H9 (cell line): ENCODE results near the gene ZNF385B. TPM values are rescaled to one million over a fixed set of nuclear protein-coding genes. Genes with fewer than 3 reads are reported as not detected.

Source experiments
- DNase-seq: peaks from one replicate; pipeline ENCODE4 v3.0.0-alpha.2; 2017
- H2AFZ ChIP-seq: one replicate; pipeline ENCODE4 v1.6.1; 2013; ENCODE audit warnings: mild to moderate bottlenecking, low read length, control low read depth, moderate library complexity
- H2AK5ac ChIP-seq: 2 replicates; pipeline ENCODE4 v1.6.1; 2013; ENCODE audit warnings: low read length, control low read depth, mixed read lengths; ENCODE audit not compliant: insufficient read length
- H2BK120ac ChIP-seq: one replicate; pipeline ENCODE4 v1.6.1; 2013; ENCODE audit warnings: low read depth, mild to moderate bottlenecking, low read length, control low read depth, inconsistent platforms; ENCODE audit not compliant: poor library complexity, severe bottlenecking
- H2BK12ac ChIP-seq: 2 replicates; pipeline ENCODE4 v1.6.1; 2013; ENCODE audit warnings: low read length, control low read depth, mixed read lengths, low read depth; ENCODE audit not compliant: insufficient read length
- H2BK15ac ChIP-seq: 2 replicates; pipeline ENCODE4 v1.6.1; 2013; ENCODE audit warnings: low read depth, low read length, control low read depth
- H2BK20ac ChIP-seq: one replicate; pipeline ENCODE4 v1.6.1; 2013; ENCODE audit warnings: low read depth, mild to moderate bottlenecking, low read length, control low read depth, inconsistent platforms; ENCODE audit not compliant: poor library complexity, severe bottlenecking
- H2BK5ac ChIP-seq: 2 replicates; pipeline ENCODE4 v1.6.1; 2013; ENCODE audit warnings: low read length, control low read depth, mixed read lengths; ENCODE audit not compliant: insufficient read length
- H3K14ac ChIP-seq: 2 replicates; pipeline ENCODE4 v1.6.1; 2013; ENCODE audit warnings: low read length, control low read depth; ENCODE audit not compliant: insufficient read depth
- H3K18ac ChIP-seq: 2 replicates; pipeline ENCODE4 v1.6.1; 2013; ENCODE audit warnings: low read depth, mild to moderate bottlenecking, mixed read lengths, low read length, control low read depth; ENCODE audit not compliant: insufficient read length
- H3K23ac ChIP-seq: 2 replicates; pipeline ENCODE4 v1.6.1; 2013; ENCODE audit warnings: low read length, control low read depth, mixed read lengths, low read depth; ENCODE audit not compliant: insufficient read length
- H3K23me2 ChIP-seq: 2 replicates; pipeline ENCODE4 v1.6.1; 2013; ENCODE audit warnings: low read depth, mild to moderate bottlenecking, mixed read lengths, low read length, control low read depth; ENCODE audit not compliant: insufficient read length, poor library complexity, severe bottlenecking
- H3K27ac ChIP-seq: 2 replicates; pipeline ENCODE4 v1.5.1; 2013; ENCODE audit warnings: low read length, control low read depth, mixed read lengths, low read depth; ENCODE audit not compliant: insufficient read length
- H3K27me3 ChIP-seq: 2 replicates; pipeline ENCODE4 v1.6.1; 2013; ENCODE audit warnings: low read length, control low read depth, inconsistent platforms; ENCODE audit not compliant: insufficient read depth
- H3K4ac ChIP-seq: 2 replicates; pipeline ENCODE4 v1.6.1; 2013; ENCODE audit warnings: low read depth, mild to moderate bottlenecking, control low read depth, inconsistent platforms, low read length, moderate library complexity
- H3K4me1 ChIP-seq: 2 replicates; pipeline ENCODE4 v1.6.1; 2013; ENCODE audit warnings: low read length, control low read depth, inconsistent platforms; ENCODE audit not compliant: insufficient read depth
- H3K4me2 ChIP-seq: 2 replicates; pipeline ENCODE4 v1.6.1; 2013; ENCODE audit warnings: low read length, control low read depth, mixed read lengths; ENCODE audit not compliant: insufficient read length, insufficient read depth
- H3K56ac ChIP-seq: 2 replicates; pipeline ENCODE4 v1.6.1; 2013; ENCODE audit warnings: low read depth, mild to moderate bottlenecking, mixed read lengths, low read length, control low read depth; ENCODE audit not compliant: insufficient read length
- H3K79me1 ChIP-seq: 2 replicates; pipeline ENCODE4 v1.6.1; 2013; ENCODE audit warnings: low read depth, mild to moderate bottlenecking, moderate library complexity, low read length, control low read depth, inconsistent platforms; ENCODE audit not compliant: insufficient read depth, poor library complexity, severe bottlenecking
- H3K79me2 ChIP-seq: 2 replicates; pipeline ENCODE4 v1.6.1; 2013; ENCODE audit warnings: low read length, control low read depth, inconsistent platforms; ENCODE audit not compliant: insufficient read depth
- H3K9ac ChIP-seq: 2 replicates; pipeline ENCODE4 v1.6.1; 2013; ENCODE audit warnings: low read length, control low read depth, mixed read lengths; ENCODE audit not compliant: insufficient read length; ENCODE audit errors: extremely low read depth
- H3K9me3 ChIP-seq: one replicate; pipeline ENCODE4 v1.6.1; 2013; ENCODE audit warnings: low read depth, low read length, inconsistent platforms; ENCODE audit not compliant: control insufficient read depth
- H3T11ph ChIP-seq: one replicate; pipeline ENCODE4 v1.6.1; 2013; ENCODE audit warnings: mild to moderate bottlenecking, low read length, control low read depth, inconsistent platforms
- H4K20me1 ChIP-seq: one replicate; pipeline ENCODE4 v1.6.1; 2013; ENCODE audit not compliant: control insufficient read depth, insufficient read length, insufficient read depth
- H4K5ac ChIP-seq: 2 replicates; pipeline ENCODE4 v1.6.1; 2013; ENCODE audit warnings: low read depth, mild to moderate bottlenecking, mixed read lengths, low read length, control low read depth; ENCODE audit not compliant: insufficient read length
- H4K8ac ChIP-seq: replicated peaks from 2 replicates; pipeline ENCODE4 v1.6.1; 2013; ENCODE audit warnings: low read length, control low read depth, mixed read lengths, low read depth; ENCODE audit not compliant: insufficient read length
- H4K91ac ChIP-seq: 2 replicates; pipeline ENCODE4 v1.6.1; 2013; ENCODE audit warnings: low read depth, mild to moderate bottlenecking, moderate library complexity, mixed read lengths, low read length, control low read depth; ENCODE audit not compliant: insufficient read length
- H3K27ac Mint-ChIP-seq, 3 experiments: 2 replicates in 2 of 3; 3 replicates in 1 of 3; pipeline ENCODE4 v1.8.0; 2020 to 2021; ENCODE audit warnings: mixed read lengths in 3 of 3, mild to moderate bottlenecking in 1 of 3, moderate library complexity in 1 of 3
- H3K27me3 Mint-ChIP-seq: 2 replicates; pipeline ENCODE4 v1.8.0; 2021; ENCODE audit warnings: low read depth, mild to moderate bottlenecking, moderate library complexity, mixed read lengths
- H3K36me3 Mint-ChIP-seq, 3 experiments: 2 replicates in 2 of 3; 3 replicates in 1 of 3; pipeline ENCODE4 v1.8.0; 2020 to 2021; ENCODE audit warnings: low read depth in 3 of 3, mixed read lengths in 3 of 3; ENCODE audit not compliant: insufficient read depth in 1 of 3
- H3K4me1 Mint-ChIP-seq, 2 experiments: 2 replicates each; pipeline ENCODE4 v1.8.0; 2020; ENCODE audit warnings: mixed read lengths in 2 of 2
- H3K4me3 Mint-ChIP-seq, 2 experiments: 2 replicates in 1 of 2; 3 replicates in 1 of 2; pipeline ENCODE4 v1.8.0; 2020 to 2021; ENCODE audit warnings: mild to moderate bottlenecking in 2 of 2, mixed read lengths in 2 of 2, moderate library complexity in 1 of 2
- H3K9me3 Mint-ChIP-seq, 2 experiments: 2 replicates in 1 of 2; 3 replicates in 1 of 2; pipeline ENCODE4 v1.8.0; 2020; ENCODE audit warnings: mild to moderate bottlenecking in 2 of 2, mixed read lengths in 2 of 2, moderate library complexity in 1 of 2
- CTCF ChIP-seq: fragments of 200-600 bp; sonication (generic); conservative IDR thresholded peaks from 3 replicates; pipeline ENCODE4 v1.8.0; 2021; ENCODE audit warnings: antibody characterized with exemption, mild to moderate bottlenecking
- WGBS: extraction: QIAGEN DNeasy Blood & Tissue Kit; methylation state at CpG from one replicate; pipeline ENCODE4 v1.1.7; 2013; ENCODE audit warnings: missing lambda C conversion rate, low lambda C conversion rate, mixed read lengths; ENCODE audit not compliant: insufficient read length; ENCODE audit errors: extremely low coverage; 5-methylcytosine and 5-hydroxymethylcytosine counted together
- total RNA-seq: library from RNA; stranded (reverse); gene quantifications from 2 replicates; pipeline ENCODE4 v1.2.1, GENCODE V29; 2021

ZNF385B gene
- total RNA-seq, 1 experiment from 2014 or later = 2.1 TPM

- Mint-ChIP-seq H3K27me3 (peaks cover 7% of the 10 kb centered on the region; the same call in 1 of the 2 replicates), H3K4me3 (no peak overlapping the region), H3K9me3 (peaks cover 4 to 5% of the 10 kb centered on the region in 2 experiments), H3K27ac (no peak overlapping the region), H3K36me3 (peaks cover 3 to 12% (median 4%) of the 10 kb centered on the region in 3 experiments; a peak in 3 of 7 replicates), H3K4me1 (peaks cover 12 to 20% of the 10 kb centered on the region in 2 experiments)
- Histone ChIP-seq H4K91ac (no peak overlapping the region), H3K79me1 (no peaks in the 10 kb centered on the region), H2AK5ac (no peak overlapping the region), H3T11ph (no peak overlapping the region), H2AFZ (no peak overlapping the region), H3K27me3 (no peaks in the 10 kb centered on the region), H3K4me1 (no peaks in the 10 kb centered on the region; the same call in 1 of the 2 replicates), H2BK120ac (no peak overlapping the region), H4K5ac (no peak overlapping the region), H3K18ac (no peak overlapping the region), H3K56ac (no peak overlapping the region), H3K4me2 (no peak overlapping the region), H3K27ac (no peak overlapping the region), H4K20me1 (no peaks in the 10 kb centered on the region), H3K23ac (no peak overlapping the region), H4K8ac (no peak overlapping the region), H3K79me2 (no peaks in the 10 kb centered on the region), H2BK5ac (no peak overlapping the region), H3K23me2 (no peaks in the 10 kb centered on the region), H3K9ac (no peak overlapping the region), H2BK12ac (no peak overlapping the region), H3K14ac (no peak overlapping the region), H2BK15ac (no peak overlapping the region), H2BK20ac (no peak overlapping the region), H3K9me3 (no peaks in the 10 kb centered on the region), H3K4ac (no peak overlapping the region)
- no peak for DNase-seq
- no peak for TF ChIP-seq CTCF
- WGBS = no CpG with 5 or more reads among the region's 4 CpGs
Observed at GRCh38 chr2:179541586-179541985, 319.8 kb downstream of the ZNF385B start.
